Spleen (tissue), 11 donors: Measurements from ENCODE around the gene KIF1A. TPM values are rescaled to one million over a fixed set of nuclear protein-coding genes. Genes with fewer than 3 reads are reported as not detected.

Experiments
- DNase-seq: peaks from one replicate; pipeline ENCODE4 v3.0.0-alpha.2; 2020
- H3K27ac ChIP-seq, 8 donors: fragments of 200-600 bp; sonication (generic) in 7 of 8; 1 replicate in 4 of 8; 2 replicates in 4 of 8; pipeline versions ENCODE4 v1.5.0 to v1.8.0; 2016 to 2021; ENCODE audit warnings: inconsistent platforms in 4 of 8, mild to moderate bottlenecking in 4 of 8, moderate library complexity in 1 of 8
- H3K27me3 ChIP-seq, 7 donors: fragments of 200-600 bp; sonication (generic) in 6 of 7; replicated peaks in 1 of 7; 1 replicate in 4 of 7; 2 replicates in 3 of 7; pipeline versions ENCODE4 v1.5.0 to v1.8.0; 2016 to 2021; ENCODE audit warnings: inconsistent platforms in 3 of 7, mild to moderate bottlenecking in 1 of 7
- H3K36me3 ChIP-seq, 6 donors: fragments of 200-600 bp; sonication (generic) in 5 of 6; 1 replicate in 4 of 6; 2 replicates in 2 of 6; pipeline versions ENCODE4 v1.5.0 to v1.8.0; 2016 to 2021; ENCODE audit warnings: inconsistent platforms in 2 of 6
- H3K4me1 ChIP-seq, 6 donors: fragments of 200-600 bp; sonication (generic) in 5 of 6; 1 replicate in 3 of 6; 2 replicates in 3 of 6; pipeline versions ENCODE4 v1.5.0 to v1.8.0; 2016 to 2021; ENCODE audit warnings: inconsistent platforms in 3 of 6
- H3K4me3 ChIP-seq, 8 donors: fragments of 200-600 bp; sonication (generic) in 7 of 8; 1 replicate in 4 of 8; 2 replicates in 4 of 8; pipeline versions ENCODE4 v1.5.0 to v1.8.0; 2016 to 2021; ENCODE audit warnings: inconsistent platforms in 4 of 8, mild to moderate bottlenecking in 4 of 8, moderate library complexity in 2 of 8
- H3K9me3 ChIP-seq, 8 donors: fragments of 200-600 bp; sonication (generic) in 7 of 8; 1 replicate in 4 of 8; 2 replicates in 4 of 8; pipeline versions ENCODE4 v1.5.0 to v1.8.0; 2016 to 2021; ENCODE audit warnings: inconsistent platforms in 4 of 8
- CTCF ChIP-seq, 11 experiments: fragments of 200-600 bp in 7 of 11; fragments of 450-650 bp in 4 of 11; sonication (generic) in 4 of 11; IDR thresholded peaks in 8 of 11; conservative IDR thresholded peaks in 3 of 11; 1 replicate in 7 of 11; 2 replicates in 4 of 11; pipeline versions ENCODE4 v1.4.0 to v1.8.0; 2016 to 2021; ENCODE audit warnings: antibody characterized with exemption in 11 of 11, inconsistent platforms in 4 of 11, mild to moderate bottlenecking in 1 of 11
- POLR2A ChIP-seq, 3 donors: fragments of 450-650 bp; IDR thresholded peaks; one replicate each; pipeline ENCODE4 v1.5.1; 2017; ENCODE audit warnings: antibody characterized with exemption in 3 of 3, mild to moderate bottlenecking in 1 of 3
- POLR2AphosphoS5 ChIP-seq, 3 donors: sonication (generic); formaldehyde crosslinking; IDR thresholded peaks; one replicate each; pipeline ENCODE4 v1.5.1; 2017; ENCODE audit warnings: antibody characterized with exemption in 3 of 3
- WGBS, 5 donors: extraction: QIAGEN DNeasy Blood & Tissue Kit in 3 of 5; methylation state at CpG; one replicate each; pipeline versions ENCODE4 v1.1.5 to v1.1.7; 2013 to 2018; 5-methylcytosine and 5-hydroxymethylcytosine counted together
- intact Hi-C: fragments of 100-400 bp; cut with DNase I; formaldehyde crosslinking; loops from one replicate; pipeline ENCODE4 v1.15.0; 2023; ENCODE audit warnings: low total_unique reads
- polyA plus RNA-seq, 3 donors: library from polyadenylated mRNA; stranded (reverse); fragments of 200-250 nt; gene quantifications; one replicate each; pipeline ENCODE4 v1.2.1, GENCODE V29; 2013
- total RNA-seq, 7 donors: library from RNA; depleted of rRNA in 3 of 7; stranded (reverse); fragments of >200 nt in 3 of 7; fragmentation: NEBNext Ultra II Directional in 4 of 7; extraction: Animal tissue kit (Norgen Biotek cat#: 25700) in 4 of 7; gene quantifications; one replicate each; pipeline versions ENCODE4 v1.1.0 to v1.2.1, GENCODE V29; 2016 to 2021
- donor health status: healthy with polysubstance abuse.
- donor health status: DM: no; HTN: no; CAD: no; lungs with moderate emphysema.
- donor health status: DM: no; HTN: no; CAD: no.
- donor health status: Bipolar disorder and iron deficiency.
- donor health status: healthy.
- donor health status: DM: no; HTN: no; CAD: no.
- donor health status: DM: yes; HTN: yes; CAD: no.

KIF1A gene
- total and polyA plus RNA-seq, 10 donors, result 0.02 to 2.0 (median 0.55) TPM; not detected in 1

- H3K4me3 ChIP-seq, result no peak overlapping the region
- peaks cover 0 to 32% (median 11%) of the 10 kb centered on the region in 8 donors for H3K9me3 ChIP-seq
- WGBS, 5 donors, result 88 to 99% (median 93%) methylated on average over 10 of the region's 10 CpGs
- intact Hi-C loops, result no loop called here
- H3K36me3 ChIP-seq, result no peaks in the 10 kb centered on the region
- DNase-seq, result peak; percentile 47
- H3K27me3 ChIP-seq, result peaks cover 0 to 45% (median 0%) of the 10 kb centered on the region in 7 donors
- H3K27ac ChIP-seq, result no peak overlapping the region
- TF ChIP-seq POLR2A (IDR thresholded peaks at IDR 0.05) (no peak), CTCF (IDR thresholded peaks at IDR 0.05 in 8 of 11, conservative IDR thresholded peaks at IDR 0.05 in 3 of 11) (no peak), POLR2AphosphoS5 (IDR thresholded peaks at IDR 0.05) (no peak)
- H3K4me1 ChIP-seq, result no peaks in the 10 kb centered on the region
Observed at GRCh38 chr2:240812301-240812680, 7.7 kb downstream of the KIF1A start.

GRCh38 chr2:240811346-240812300, 8.4 kb downstream of the KIF1A start:
- Histone ChIP-seq H3K9me3 (peaks cover 0 to 32% (median 11%) of the 10 kb centered on the region in 8 donors), H3K27me3 (peaks cover 0 to 38% (median 0%) of the 10 kb centered on the region in 7 donors), H3K27ac (no peak overlapping the region), H3K36me3 (no peaks in the 10 kb centered on the region), H3K4me3 (no peak overlapping the region), H3K4me1 (no peaks in the 10 kb centered on the region)
- peak; percentile 54 for DNase-seq
- TF ChIP-seq POLR2A (IDR thresholded peaks at IDR 0.05) (no peak), CTCF (IDR thresholded peaks at IDR 0.05 in 8 of 11, conservative IDR thresholded peaks at IDR 0.05 in 3 of 11) (no peak), POLR2AphosphoS5 (IDR thresholded peaks at IDR 0.05) (no peak)
- WGBS, 5 donors, result 83 to 92% (median 85%) methylated on average over 17 of the region's 17 CpGs
- intact Hi-C loops, result no loop called here

- H3K27ac ChIP-seq, result no peak overlapping the region
- no peak overlapping the region for H3K4me3 ChIP-seq
- TF ChIP-seq POLR2A (IDR thresholded peaks at IDR 0.05) (no peak), CTCF (IDR thresholded peaks at IDR 0.05 in 8 of 11, conservative IDR thresholded peaks at IDR 0.05 in 3 of 11) (no peak), POLR2AphosphoS5 (IDR thresholded peaks at IDR 0.05) (no peak)
- H3K4me1 ChIP-seq, result no peaks in the 10 kb centered on the region
- peak; percentile 63 for DNase-seq
- intact Hi-C loops, result no loop called here
- H3K36me3 ChIP-seq, result no peaks in the 10 kb centered on the region
- WGBS, 5 donors, result 80 to 91% (median 89%) methylated on average over 16 of the region's 16 CpGs
- H3K9me3 ChIP-seq, result peaks cover 0 to 38% (median 13%) of the 10 kb centered on the region in 8 donors
- H3K27me3 ChIP-seq, result peaks cover 0 to 32% (median 0%) of the 10 kb centered on the region in 7 donors
Observed at GRCh38 chr2:240810621-240811020, 9.4 kb downstream of the KIF1A start.

GRCh38 chr2:240810199-240810598, 9.8 kb downstream of the KIF1A start:
- intact Hi-C loops, result no loop called here

More at GRCh38 chr2:240810199-240810598, 9.8 kb downstream of the KIF1A start:
- peaks cover 0 to 38% (median 13%) of the 10 kb centered on the region in 8 donors for H3K9me3 ChIP-seq
- WGBS, 5 donors, result 50 to 59% (median 56%) methylated on average over 6 of the region's 6 CpGs
- H3K4me3 ChIP-seq, result no peak overlapping the region
- H3K27ac ChIP-seq, result no peak overlapping the region
- no peaks in the 10 kb centered on the region for H3K4me1 ChIP-seq
- TF ChIP-seq POLR2AphosphoS5 (IDR thresholded peaks at IDR 0.05) (no peak), POLR2A (IDR thresholded peaks at IDR 0.05) (no peak), CTCF (IDR thresholded peaks at IDR 0.05 in 8 of 11, conservative IDR thresholded peaks at IDR 0.05 in 3 of 11) (no peak)
- no peak for DNase-seq
- peaks cover 0 to 29% (median 0%) of the 10 kb centered on the region in 7 donors for H3K27me3 ChIP-seq
- no peaks in the 10 kb centered on the region for H3K36me3 ChIP-seq
